Stimulated activated CD4-positive, alpha-beta T cell treated with anti-CD3 and anti-CD28 coated beads, Interleukin-1b, Interleukin-23, amount 100 ng/mL, for 48 hours (primary cell): ENCODE data around the gene ARL15.

Experiments used
- DNase-seq: peaks from one replicate; pipeline ENCODE4 v3.0.0-alpha.2; 2020

Gene ARL15

GRCh38 chr5:54313311-54314270 lies 3.2 kb upstream of the ARL15 start:
- DNase-seq = no peak

- DNase-seq = no peak
Observed at GRCh38 chr5:54312499-54312898, 2.1 kb upstream of the ARL15 start.

GRCh38 chr5:54311176-54311677 lies 854 bp upstream of the ARL15 start:
- no peak for DNase-seq

- peak; percentile 8 for DNase-seq
Observed at GRCh38 chr5:54309691-54310432, 511 bp downstream of the ARL15 start.

GRCh38 chr5:54309276-54309675 lies 1.1 kb downstream of the ARL15 start:
- no peak for DNase-seq

GRCh38 chr5:54307583-54307982 lies 2.8 kb downstream of the ARL15 start:
- DNase-seq = no peak

- no peak for DNase-seq
Observed at GRCh38 chr5:54306893-54307292, 3.5 kb downstream of the ARL15 start.

GRCh38 chr5:54305737-54306136 lies 4.6 kb downstream of the ARL15 start:
- DNase-seq = no peak

- no peak for DNase-seq
Observed at GRCh38 chr5:54304040-54304439, 6.3 kb downstream of the ARL15 start.

- DNase-seq = no peak
Observed at GRCh38 chr5:54302267-54302687, 8.1 kb downstream of the ARL15 start.

- DNase-seq = no peak
Observed at GRCh38 chr5:54301849-54302248, 8.5 kb downstream of the ARL15 start.

GRCh38 chr5:54301220-54301619 lies 9.2 kb downstream of the ARL15 start:
- no peak for DNase-seq

- no peak for DNase-seq
Observed at GRCh38 chr5:54298947-54299346, 11.4 kb downstream of the ARL15 start.

- no peak for DNase-seq
Observed at GRCh38 chr5:54296386-54296785, 14.0 kb downstream of the ARL15 start.

GRCh38 chr5:54295651-54296276 lies 14.6 kb downstream of the ARL15 start:
- DNase-seq = no peak

GRCh38 chr5:54294097-54294667 lies 16.2 kb downstream of the ARL15 start:
- no peak for DNase-seq

GRCh38 chr5:54292866-54293265 lies 17.5 kb downstream of the ARL15 start:
- no peak for DNase-seq

GRCh38 chr5:54291498-54291897 lies 18.9 kb downstream of the ARL15 start:
- DNase-seq = no peak

GRCh38 chr5:54289769-54290168 lies 20.6 kb downstream of the ARL15 start:
- no peak for DNase-seq

GRCh38 chr5:54288568-54289217 lies 21.7 kb downstream of the ARL15 start:
- no peak for DNase-seq

- no peak for DNase-seq
Observed at GRCh38 chr5:54285686-54286085, 24.7 kb downstream of the ARL15 start.

- no peak for DNase-seq
Observed at GRCh38 chr5:54284586-54284985, 25.8 kb downstream of the ARL15 start.
